Measurements from ENCODE around the gene ODC1.

Gene ODC1

GRCh38 chr2:10392100-10392499 is 56.0 kb downstream of the ODC1 start:
- H3K79me1 ChIP-seq (replicated peaks; ENCODE audit: low read length, poor library complexity, severe bottlenecking), result peaks cover 37% of the 10 kb centered on the region
- H2BK12ac ChIP-seq (ENCODE audit: low read length in 2 of 2), result no peak overlapping the region
- no peak overlapping the region for H2BK120ac ChIP-seq (ENCODE audit: low read depth, low read length)
- no peaks in the 10 kb centered on the region for H3K9me3 ChIP-seq (ENCODE audit: control insufficient read depth, low read length)
- no peak overlapping the region for H3K4me2 ChIP-seq (ENCODE audit: low read length, poor library complexity, severe bottlenecking)
- 98% methylated on average over 5 of the region's 5 CpGs for WGBS
- H3K27me3 ChIP-seq (ENCODE audit: control insufficient read depth in 1 of 2, insufficient read depth in 1 of 2, low read length in 2 of 2), result peaks cover 0 to 25% of the 10 kb centered on the region in 2 experiments
- no peak overlapping the region for H2AK5ac ChIP-seq (ENCODE audit: low read length, severe bottlenecking)
- no peak overlapping the region for H2AFZ ChIP-seq (ENCODE audit: low read depth, low read length)
- no peak overlapping the region for H3K4ac ChIP-seq (ENCODE audit: low read depth in 1 of 2, low read length in 2 of 2)
- H4K91ac ChIP-seq (ENCODE audit: low read length), result no peak overlapping the region
- no peak overlapping the region for H3K14ac ChIP-seq (ENCODE audit: low read length in 2 of 2)
- H4K8ac ChIP-seq (ENCODE audit: low read length), result no peak overlapping the region
- H3K9ac ChIP-seq (ENCODE audit: low read length), result no peak overlapping the region
- no peaks in the 10 kb centered on the region for H3K36me3 ChIP-seq (ENCODE audit: control insufficient read depth in 1 of 2, insufficient read depth in 2 of 2, low read depth in 1 of 2, low read length in 2 of 2)
- no peak overlapping the region for H2BK5ac ChIP-seq (ENCODE audit: low read depth, low read length, poor library complexity, severe bottlenecking)
- DNase-seq, result no peak
- peaks cover 16% of the 10 kb centered on the region for H3K4me1 ChIP-seq (ENCODE audit: control insufficient read depth, insufficient read depth, low read depth, low read length)
- no peak overlapping the region for H3K18ac ChIP-seq (ENCODE audit: low read depth in 1 of 2, low read length in 2 of 2)
- H3K23ac ChIP-seq (ENCODE audit: low read length in 2 of 2), result no peak overlapping the region
- no peak overlapping the region for H3K27ac ChIP-seq (ENCODE audit: low read length, poor library complexity, severe bottlenecking)
- H2BK15ac ChIP-seq (ENCODE audit: low read depth, poor library complexity, severe bottlenecking), result no peak overlapping the region
- no peak overlapping the region for H3K4me3 ChIP-seq (ENCODE audit: insufficient read depth in 1 of 2, low read depth in 1 of 2, low read length in 2 of 2)

GRCh38 chr2:10390369-10390801 is 57.7 kb downstream of the ODC1 start:
- Histone ChIP-seq H3K36me3 (ENCODE audit: control insufficient read depth in 1 of 2, insufficient read depth in 2 of 2, low read depth in 1 of 2, low read length in 2 of 2) (no peaks in the 10 kb centered on the region), H4K91ac (ENCODE audit: low read length) (no peak overlapping the region), H3K23ac (ENCODE audit: low read length in 2 of 2) (no peak overlapping the region), H3K4me2 (ENCODE audit: low read length, poor library complexity, severe bottlenecking) (no peak overlapping the region), H3K9ac (ENCODE audit: low read length) (no peak overlapping the region), H4K8ac (ENCODE audit: low read length) (no peak overlapping the region), H3K18ac (ENCODE audit: low read depth in 1 of 2, low read length in 2 of 2) (no peak overlapping the region), H2BK12ac (ENCODE audit: low read length in 2 of 2) (no peak overlapping the region), H3K79me1 (replicated peaks; ENCODE audit: low read length, poor library complexity, severe bottlenecking) (peaks cover 43% of the 10 kb centered on the region), H2BK5ac (ENCODE audit: low read depth, low read length, poor library complexity, severe bottlenecking) (no peak overlapping the region), H3K4me3 (ENCODE audit: insufficient read depth in 1 of 2, low read depth in 1 of 2, low read length in 2 of 2) (no peak overlapping the region), H3K14ac (ENCODE audit: low read length in 2 of 2) (no peak overlapping the region), H3K9me3 (ENCODE audit: control insufficient read depth, low read length) (no peaks in the 10 kb centered on the region), H2BK15ac (ENCODE audit: low read depth, poor library complexity, severe bottlenecking) (no peak overlapping the region), H2BK120ac (ENCODE audit: low read depth, low read length) (no peak overlapping the region), H2AK5ac (ENCODE audit: low read length, severe bottlenecking) (no peak overlapping the region), H2AFZ (ENCODE audit: low read depth, low read length) (no peak overlapping the region), H3K4ac (ENCODE audit: low read depth in 1 of 2, low read length in 2 of 2) (no peak overlapping the region), H3K4me1 (ENCODE audit: control insufficient read depth, insufficient read depth, low read depth, low read length) (peaks cover 32% of the 10 kb centered on the region), H3K27me3 (ENCODE audit: control insufficient read depth in 1 of 2, insufficient read depth in 1 of 2, low read length in 2 of 2) (peaks cover 0 to 21% of the 10 kb centered on the region in 2 experiments), H3K27ac (ENCODE audit: low read length, poor library complexity, severe bottlenecking) (no peak overlapping the region)
- WGBS, result 85% methylated on average over 6 of the region's 6 CpGs
- DNase-seq, result no peak

Small RNA genes lying within 50 kb of the gene (small RNA-seq; reads per million reads assigned to genes)
- gene SNORA80B (ENCODE audit: low read depth), result 2.6 reads per million

Data from mesenchymal stem cell (in vitro differentiated cells and primary cell).